Thymus (tissue), 11 donors: Measurements from ENCODE around the gene ARHGAP24. TPM values are rescaled to one million over a fixed set of nuclear protein-coding genes. Genes with fewer than 3 reads are reported as not detected.

Experiments used
- DNase-seq, 9 donors: peaks; one replicate each; pipeline ENCODE4 v3.0.0-alpha.2; 2013; ENCODE audit warnings: low spot score in 9 of 9, low read depth in 6 of 9, missing footprints in 1 of 9
- H3K27ac ChIP-seq, 2 donors: one replicate each; pipeline ENCODE4 v1.5.1; 2013; ENCODE audit warnings: control low read depth in 1 of 2, low read depth in 1 of 2, low read length in 1 of 2, mild to moderate bottlenecking in 1 of 2, moderate library complexity in 1 of 2
- H3K27me3 ChIP-seq, 2 donors: one replicate each; pipeline ENCODE4 v1.5.1; 2013; ENCODE audit warnings: low read length in 1 of 2; ENCODE audit not compliant: control insufficient read depth in 2 of 2, insufficient read depth in 1 of 2
- H3K36me3 ChIP-seq, 2 donors: one replicate each; pipeline ENCODE4 v1.5.1; 2013; ENCODE audit warnings: low read length in 1 of 2, mild to moderate bottlenecking in 1 of 2, moderate library complexity in 1 of 2; ENCODE audit not compliant: control insufficient read depth in 2 of 2, insufficient read depth in 2 of 2
- H3K4me1 ChIP-seq, 2 donors: one replicate each; pipeline ENCODE4 v1.5.1; 2013; ENCODE audit warnings: low read length in 2 of 2; ENCODE audit not compliant: control insufficient read depth in 2 of 2, insufficient read depth in 2 of 2
- H3K4me3 ChIP-seq, 2 donors: one replicate each; pipeline ENCODE4 v1.5.1; 2013; ENCODE audit warnings: low read length in 2 of 2, control low read depth in 1 of 2, mild to moderate bottlenecking in 1 of 2
- H3K9me3 ChIP-seq, 2 donors: one replicate each; pipeline ENCODE4 v1.5.1; 2013; ENCODE audit warnings: low read length in 1 of 2, mild to moderate bottlenecking in 1 of 2; ENCODE audit not compliant: control insufficient read depth in 2 of 2, insufficient read depth in 1 of 2
- WGBS: extraction: QIAGEN DNeasy Blood & Tissue Kit; methylation state at CpG from one replicate; pipeline ENCODE4 v1.1.7; 2013; 5-methylcytosine and 5-hydroxymethylcytosine counted together
- polyA plus RNA-seq: library from polyadenylated mRNA; stranded (reverse); fragments of 200-250 nt; gene quantifications from one replicate; pipeline ENCODE4 v1.2.3, GENCODE V29; 2013
- total RNA-seq: library from RNA; stranded (reverse); fragments of 120-200 nt; gene quantifications from one replicate; pipeline ENCODE4 v1.2.4, GENCODE V29; 2013
- donor health status: healthy.

ARHGAP24 gene
- total and polyA plus RNA-seq, 2 donors = 10.0 to 18.2 TPM

DNA sequence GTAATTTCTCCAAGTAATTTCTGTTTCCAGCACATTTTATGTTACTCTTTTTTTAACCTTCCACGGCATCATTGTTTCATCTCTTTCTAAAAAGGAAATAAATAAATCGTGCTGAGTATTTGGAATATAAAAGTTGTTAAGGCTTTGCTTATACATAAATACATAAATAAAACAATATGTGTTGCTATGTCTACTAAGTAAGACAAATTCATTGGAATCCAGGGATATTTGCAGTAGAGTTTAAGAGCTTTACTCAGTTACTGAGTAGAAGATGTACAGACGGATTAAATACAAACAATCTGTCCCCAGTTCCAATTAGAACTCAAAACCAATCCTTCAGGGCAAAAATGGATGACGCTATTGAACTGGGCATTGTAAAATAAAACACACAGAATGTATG, 1.4 kb downstream of the ARHGAP24 start:
- Histone ChIP-seq H3K9me3 (no peaks in the 10 kb centered on the region), H3K27me3 (peaks cover 0 to 9% of the 10 kb centered on the region in 2 donors), H3K4me1 (peaks cover 5% of the 10 kb centered on the region in 2 donors), H3K4me3 (no peak overlapping the region), H3K36me3 (no peaks in the 10 kb centered on the region), H3K27ac (no peak overlapping the region)
- DNase-seq = no peak
- 95% methylated on average over 4 of the region's 4 CpGs for WGBS

DNA sequence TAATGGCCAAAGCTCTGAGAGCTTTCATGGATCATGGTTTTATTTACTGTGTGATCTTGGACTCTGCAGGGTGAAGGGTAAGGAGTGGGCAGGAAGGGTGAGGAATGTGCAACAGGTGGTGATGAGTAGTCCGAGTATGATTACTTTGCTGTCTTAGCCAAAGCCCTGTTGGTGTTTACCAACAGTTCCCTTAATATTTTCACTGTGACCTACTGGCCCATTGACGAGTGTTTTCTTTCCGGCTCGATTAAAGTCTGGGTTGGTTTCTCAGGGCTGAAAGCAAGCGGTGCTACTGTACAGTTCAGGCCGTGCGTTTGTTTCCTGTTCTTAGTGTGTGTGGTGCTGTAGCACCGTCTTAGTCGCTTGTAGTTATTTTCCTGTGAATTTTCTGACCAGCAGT, 2.6 kb downstream of the ARHGAP24 start:
- DNase-seq = no peak
- Histone ChIP-seq H3K27me3 (peaks cover 0 to 9% of the 10 kb centered on the region in 2 donors), H3K9me3 (no peaks in the 10 kb centered on the region), H3K36me3 (no peaks in the 10 kb centered on the region), H3K27ac (no peak overlapping the region), H3K4me3 (no peak overlapping the region), H3K4me1 (peaks cover 5% of the 10 kb centered on the region in 2 donors)
- WGBS = 95% methylated on average over 9 of the region's 9 CpGs

DNA sequence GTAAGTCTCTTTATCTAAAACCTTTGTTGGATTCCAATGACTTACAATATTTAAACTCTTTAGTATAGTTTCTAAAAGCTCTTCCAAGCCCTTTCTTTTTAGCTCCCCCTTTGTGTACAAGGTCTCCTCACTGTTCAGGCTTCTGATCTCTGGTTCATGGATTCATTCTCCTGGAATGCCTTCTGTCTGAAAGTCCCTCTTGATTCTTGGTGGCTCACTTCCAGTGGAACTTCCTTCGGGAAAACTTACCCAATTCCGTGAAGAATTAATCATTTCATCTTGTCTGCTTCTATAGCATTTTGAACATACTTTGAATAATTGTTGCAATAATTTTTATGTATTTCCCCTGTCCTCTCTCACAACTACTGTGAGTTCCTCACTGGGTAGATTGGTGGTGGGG, 3.6 kb downstream of the ARHGAP24 start:
- Histone ChIP-seq H3K9me3 (no peaks in the 10 kb centered on the region), H3K4me1 (peaks cover 5% of the 10 kb centered on the region in 2 donors), H3K27me3 (peaks cover 0 to 9% of the 10 kb centered on the region in 2 donors), H3K27ac (no peak overlapping the region), H3K4me3 (no peak overlapping the region), H3K36me3 (no peaks in the 10 kb centered on the region)
- WGBS = 92% methylated on average over 2 of the region's 2 CpGs
- no peak for DNase-seq

DNA sequence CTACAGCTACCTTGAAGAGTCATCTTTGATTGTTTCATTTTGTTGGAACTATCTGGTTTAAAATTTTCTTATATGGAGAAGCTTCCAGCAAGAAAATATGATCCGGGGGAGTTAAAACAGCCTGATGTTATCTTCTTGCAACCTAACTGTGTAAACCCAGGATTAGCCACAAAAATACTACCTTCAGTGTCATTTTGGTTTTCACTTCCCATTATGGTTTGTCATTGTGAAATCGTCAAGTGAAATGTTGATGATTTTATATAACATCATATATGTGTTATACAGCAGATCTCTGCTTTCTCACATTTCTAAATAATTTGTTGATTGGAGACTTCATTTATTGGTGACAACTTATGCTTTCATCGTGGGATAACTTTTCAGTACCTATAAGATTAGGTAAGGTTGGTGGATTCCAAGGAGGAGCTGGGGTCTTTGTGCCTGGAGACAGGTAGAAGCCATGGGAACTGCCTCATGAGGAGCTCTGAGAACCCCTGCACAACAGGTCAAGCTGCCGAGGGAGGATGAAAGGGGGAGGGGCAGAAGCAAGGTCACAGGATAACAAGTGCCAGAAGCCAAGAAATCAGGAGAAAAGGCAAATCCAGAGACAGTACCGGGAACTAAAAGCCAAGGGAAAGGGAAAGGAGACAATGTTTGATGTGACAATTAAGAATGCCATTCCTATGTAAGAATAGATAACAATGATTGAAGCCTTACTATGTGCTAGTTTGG, 7.2 kb downstream of the ARHGAP24 start:
- Histone ChIP-seq H3K9me3 (no peaks in the 10 kb centered on the region), H3K27ac (no peak overlapping the region), H3K36me3 (no peaks in the 10 kb centered on the region), H3K4me3 (no peak overlapping the region), H3K4me1 (no peaks in the 10 kb centered on the region), H3K27me3 (no peaks in the 10 kb centered on the region)
- no peak for DNase-seq
- WGBS = 51% methylated on average over 5 of the region's 5 CpGs

DNA sequence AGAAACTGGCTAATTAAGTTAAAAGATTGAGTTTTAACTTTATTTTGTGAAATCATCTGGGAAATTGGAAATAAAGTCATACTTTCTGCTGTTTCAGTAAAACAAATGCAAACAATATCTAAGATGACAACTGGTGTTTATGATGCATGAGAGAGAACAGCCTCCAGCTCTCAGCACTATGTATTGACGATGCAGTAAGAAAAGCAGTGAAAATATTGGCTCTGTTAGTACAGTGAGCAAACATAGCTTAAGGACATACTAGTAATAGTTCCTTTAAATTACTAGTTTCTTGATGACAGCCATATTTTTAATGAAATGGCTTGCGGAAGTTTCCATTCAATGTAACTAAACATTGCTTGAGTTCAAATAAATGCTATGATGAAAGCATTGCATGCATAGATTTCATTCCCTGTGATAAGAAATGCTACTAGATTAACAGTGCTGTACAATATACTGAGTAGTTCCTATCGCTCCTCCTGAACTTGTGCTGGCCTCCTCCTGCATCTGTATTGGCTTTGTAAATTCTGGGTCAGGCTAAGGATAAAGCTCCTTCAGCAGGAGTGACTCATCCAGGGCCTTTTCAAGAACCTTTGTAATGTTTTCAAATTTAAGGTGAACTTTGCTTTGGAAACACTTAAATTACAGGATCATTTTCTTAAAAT, 11.6 kb downstream of the ARHGAP24 start:
- no peaks in the 10 kb centered on the region for H3K36me3 ChIP-seq
- DNase-seq = peak in 1 of 9 donors; percentile 16

DNA sequence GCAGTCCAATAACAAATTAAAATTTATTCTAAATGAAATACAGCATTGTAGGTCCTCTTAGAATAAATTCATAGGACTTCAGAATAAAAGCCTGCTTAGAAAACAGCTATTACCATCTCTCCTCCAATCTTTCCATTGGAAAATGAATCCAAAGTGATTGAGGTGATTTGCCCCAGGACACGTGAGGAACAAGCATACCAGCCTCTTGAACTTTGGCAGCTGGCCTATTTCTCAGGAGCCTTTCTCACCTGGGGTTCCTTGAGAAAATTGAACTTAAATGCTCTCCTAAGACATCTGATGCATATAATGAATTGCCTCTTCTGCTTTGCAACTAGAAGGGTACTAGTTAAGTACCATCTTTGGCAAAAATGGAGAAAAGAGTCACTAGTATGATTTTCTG, 13.5 kb downstream of the ARHGAP24 start:
- Histone ChIP-seq H3K27ac (no peak overlapping the region), H3K9me3 (no peaks in the 10 kb centered on the region), H3K4me3 (no peak overlapping the region), H3K27me3 (no peaks in the 10 kb centered on the region), H3K36me3 (no peaks in the 10 kb centered on the region), H3K4me1 (peaks cover 6 to 7% of the 10 kb centered on the region in 2 donors)
- 95% methylated on average over 1 of the region's 1 CpG for WGBS
- DNase-seq = peak in 1 of 9 donors; percentile 7

More for the DNA sequence above, 11.6 kb downstream of the ARHGAP24 start:
- Histone ChIP-seq H3K9me3 (no peaks in the 10 kb centered on the region), H3K27me3 (no peaks in the 10 kb centered on the region), H3K27ac (no peak overlapping the region), H3K4me1 (peaks cover 3% of the 10 kb centered on the region in 2 donors), H3K4me3 (no peak overlapping the region)
- 99% methylated on average over 3 of the region's 3 CpGs for WGBS

DNA sequence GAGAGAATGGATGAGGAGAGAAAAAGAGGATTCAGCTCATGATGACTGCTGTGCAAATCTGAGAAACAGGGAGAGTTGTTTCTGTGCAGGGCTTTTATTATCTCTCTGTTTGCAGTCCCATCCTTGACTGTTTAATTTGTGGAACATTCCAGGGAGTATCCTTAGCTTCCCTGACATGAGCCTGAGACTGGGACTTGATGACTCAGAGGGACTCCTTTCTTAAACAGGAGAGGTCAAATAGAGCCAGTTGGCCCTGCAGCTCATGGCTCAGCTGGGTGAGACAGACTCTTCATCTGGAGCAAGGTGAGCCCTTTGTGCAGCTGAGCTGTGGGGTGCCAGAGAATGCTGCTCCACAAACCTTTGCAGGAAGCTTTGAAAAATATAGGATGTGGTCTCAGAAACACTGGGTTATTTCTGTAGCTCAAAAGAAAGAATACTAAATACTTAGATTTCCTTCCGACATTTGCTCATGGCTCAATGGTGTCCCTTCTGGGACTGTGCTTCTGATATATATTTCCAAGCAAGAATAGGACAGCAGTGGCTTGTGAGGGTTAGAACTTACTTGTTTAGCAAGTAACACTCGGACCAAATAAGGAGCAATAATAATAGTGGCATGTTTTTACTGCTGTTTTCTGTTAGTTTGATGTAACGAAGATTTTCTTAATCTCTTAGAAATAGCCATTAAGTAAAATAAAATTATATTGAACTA, 14.5 kb downstream of the ARHGAP24 start:
- no peaks in the 10 kb centered on the region for H3K36me3 ChIP-seq
- WGBS = 93% methylated on average over 3 of the region's 3 CpGs

DNA sequence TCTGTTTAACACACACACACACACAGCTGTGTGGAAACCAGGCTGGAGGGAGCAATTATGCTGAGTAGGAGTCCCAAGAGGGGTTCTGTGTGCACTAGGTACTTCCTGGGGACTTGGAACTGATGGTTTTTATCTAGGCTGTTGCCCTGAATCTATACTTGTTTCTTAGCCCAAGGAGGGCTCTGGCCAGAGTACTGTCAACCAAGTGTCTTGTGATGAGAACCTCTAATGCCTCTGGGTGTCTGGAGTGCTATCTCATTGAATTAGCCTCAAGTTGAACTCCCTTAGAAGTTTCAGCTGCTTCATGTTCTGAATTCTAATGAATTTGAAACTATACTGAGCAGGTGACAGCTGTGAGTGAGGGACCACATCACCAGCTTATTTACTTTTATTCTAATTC, 16.6 kb downstream of the ARHGAP24 start:
- Histone ChIP-seq H3K4me1 (peaks cover 6 to 7% of the 10 kb centered on the region in 2 donors), H3K27me3 (no peaks in the 10 kb centered on the region), H3K36me3 (no peaks in the 10 kb centered on the region), H3K4me3 (no peak overlapping the region), H3K9me3 (no peaks in the 10 kb centered on the region), H3K27ac (peak overlapping the region in 1 of 2 donors; percentile 5)
- peak in 2 of 9 donors; percentile 4 to 46 for DNase-seq

More for the DNA sequence above, 14.5 kb downstream of the ARHGAP24 start:
- peaks cover 6 to 7% of the 10 kb centered on the region in 2 donors for H3K4me1 ChIP-seq
- H3K9me3 ChIP-seq = no peaks in the 10 kb centered on the region
- H3K4me3 ChIP-seq = no peak overlapping the region
- DNase-seq = no peak
- no peaks in the 10 kb centered on the region for H3K27me3 ChIP-seq
- H3K27ac ChIP-seq = no peak overlapping the region

DNA sequence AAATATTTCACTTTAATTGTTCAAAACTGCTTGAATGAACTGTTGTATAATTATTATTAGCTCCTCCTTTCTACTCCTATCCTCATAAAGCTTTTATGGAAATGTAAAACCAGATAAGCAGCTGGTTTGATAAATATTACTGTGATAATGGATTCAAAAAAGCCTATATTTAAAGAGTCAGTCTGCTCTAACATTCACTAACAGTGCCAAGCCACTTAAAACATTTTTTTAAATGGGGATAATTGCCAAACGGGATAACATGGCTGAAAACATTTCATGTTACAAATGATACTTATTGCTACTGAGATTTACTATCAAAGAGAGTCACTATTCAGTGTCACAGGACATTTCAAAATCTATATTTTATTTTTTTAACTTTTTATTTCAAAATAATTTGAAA, 17.4 kb downstream of the ARHGAP24 start:
- Histone ChIP-seq H3K27me3 (no peaks in the 10 kb centered on the region), H3K4me1 (peaks cover 6 to 7% of the 10 kb centered on the region in 2 donors), H3K9me3 (no peaks in the 10 kb centered on the region), H3K27ac (no peak overlapping the region), H3K4me3 (no peak overlapping the region), H3K36me3 (no peaks in the 10 kb centered on the region)
- DNase-seq = no peak
- WGBS = 96% methylated on average over 1 of the region's 1 CpG
